Hepatocyte (in vitro differentiated cells): ENCODE measurements around the gene KLHL26. TPM values are rescaled to one million over a fixed set of nuclear protein-coding genes. Genes with fewer than 3 reads are reported as not detected.

Source experiments
- DNase-seq: peaks from one replicate; pipeline ENCODE4 v3.0.0-alpha.2; 2016; ENCODE audit warnings: low spot score
- H2AFZ ChIP-seq: fragments of 200-600 bp; sonication (generic); 2 replicates; pipeline ENCODE4 v1.6.0; 2016; ENCODE audit warnings: antibody characterized with exemption, mild to moderate bottlenecking
- H3K27ac ChIP-seq: fragments of 200-600 bp; sonication (generic); 2 replicates; pipeline ENCODE4 v1.5.1; 2016; ENCODE audit warnings: mild to moderate bottlenecking
- H3K27me3 ChIP-seq: fragments of 200-600 bp; sonication (generic); 2 replicates; pipeline ENCODE4 v1.6.1; 2016
- H3K36me3 ChIP-seq: fragments of 200-600 bp; sonication (generic); replicated peaks from 2 replicates; pipeline ENCODE4 v1.5.1; 2016; ENCODE audit warnings: low read depth; ENCODE audit not compliant: insufficient read depth
- H3K4me1 ChIP-seq: fragments of 200-600 bp; sonication (generic); 2 replicates; pipeline ENCODE4 v1.5.1; 2016; ENCODE audit warnings: mild to moderate bottlenecking, moderate library complexity; ENCODE audit not compliant: insufficient read depth
- H3K4me2 ChIP-seq: fragments of 200-600 bp; sonication (generic); 2 replicates; pipeline ENCODE4 v1.6.0; 2016
- H3K4me3 ChIP-seq: fragments of 200-600 bp; sonication (generic); 2 replicates; pipeline ENCODE4 v1.5.1; 2016; ENCODE audit warnings: mild to moderate bottlenecking
- H3K79me2 ChIP-seq: fragments of 200-600 bp; sonication (generic); 2 replicates; pipeline ENCODE4 v1.6.0; 2017; ENCODE audit warnings: mild to moderate bottlenecking
- H3K9me2 ChIP-seq: fragments of 200-600 bp; sonication (generic); replicated peaks from 2 replicates; pipeline ENCODE4 v1.6.0; 2017; ENCODE audit warnings: mild to moderate bottlenecking; ENCODE audit not compliant: insufficient read depth
- H3K9me3 ChIP-seq: fragments of 200-600 bp; sonication (generic); 2 replicates; pipeline ENCODE4 v1.5.1; 2016; ENCODE audit warnings: low read depth, mild to moderate bottlenecking
- H4K20me1 ChIP-seq: fragments of 200-600 bp; sonication (generic); 2 replicates; pipeline ENCODE4 v1.6.0; 2016; ENCODE audit warnings: mild to moderate bottlenecking; ENCODE audit not compliant: insufficient read depth, poor library complexity, severe bottlenecking
- CTCF ChIP-seq: fragments of 200-600 bp; sonication (generic); IDR thresholded peaks from 2 replicates; pipeline ENCODE4 v1.5.1; 2016; ENCODE audit warnings: antibody characterized with exemption, mild to moderate bottlenecking; ENCODE audit not compliant: poor library complexity
- EZH2 ChIP-seq: fragments of 200-600 bp; sonication (generic); IDR thresholded peaks from 2 replicates; pipeline ENCODE4 v1.6.1; 2016; ENCODE audit warnings: antibody characterized with exemption, mild to moderate bottlenecking, borderline replicate concordance
- EZH2phosphoT487 ChIP-seq: fragments of 200-600 bp; sonication (generic); IDR thresholded peaks from one replicate; pipeline ENCODE4 v1.6.1; 2018; ENCODE audit warnings: antibody characterized with exemption, mild to moderate bottlenecking, low read depth, moderate library complexity; ENCODE audit not compliant: unreplicated experiment, severe bottlenecking
- WGBS: methylation state at CpG from one replicate; pipeline ENCODE4 v1.1.6; 2016; ENCODE audit warnings: low lambda C conversion rate; ENCODE audit errors: missing lambda C conversion rate; 5-methylcytosine and 5-hydroxymethylcytosine counted together
- polyA plus RNA-seq: library from polyadenylated mRNA; unstranded; fragments of >200 nt; fragmentation: Nextera tagmentation; extraction: Ambion mirVana; gene quantifications from 2 replicates; pipeline ENCODE4 v1.2.1, GENCODE V29; 2016
- total RNA-seq: library from RNA; depleted of rRNA; stranded (reverse); fragments of >200 nt; gene quantifications from 2 replicates; pipeline ENCODE4 v1.2.3, GENCODE V29; 2014

KLHL26 gene
- total and polyA plus RNA-seq, 2 experiments from 2014 or later, result 5.0 to 7.6 TPM

DNA sequence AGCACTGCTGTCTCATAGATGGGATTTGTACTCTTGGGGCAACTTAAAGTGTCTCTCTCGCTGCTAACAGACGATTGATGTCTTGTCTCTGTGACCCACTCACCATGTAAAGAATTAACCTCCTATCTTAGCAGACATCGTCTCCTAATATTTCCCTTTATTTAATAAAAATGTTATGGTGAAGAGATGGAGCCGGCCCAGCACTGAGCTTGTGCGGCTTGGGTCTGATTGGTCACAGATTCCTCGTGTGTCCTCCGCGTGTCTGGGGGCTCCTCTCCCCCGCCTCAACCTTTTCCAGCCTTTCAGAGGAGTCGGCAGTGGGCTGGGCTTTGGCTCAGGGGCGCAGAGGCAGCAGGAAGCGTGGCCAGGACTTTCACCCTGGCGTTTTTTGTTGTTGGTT is 33.5 kb downstream of the KLHL26 start:
- Histone ChIP-seq H3K4me3 (no peak overlapping the region), H3K9me3 (no peaks in the 10 kb centered on the region), H3K79me2 (no peaks in the 10 kb centered on the region), H3K36me3 (no peaks in the 10 kb centered on the region), H3K4me1 (peaks cover 28% of the 10 kb centered on the region), H4K20me1 (no peaks in the 10 kb centered on the region), H3K9me2 (no peaks in the 10 kb centered on the region), H2AFZ (no peak overlapping the region), H3K4me2 (peak overlapping the region; percentile 7), H3K27ac (peak overlapping the region; percentile 73), H3K27me3 (no peaks in the 10 kb centered on the region)
- WGBS, result 77% methylated on average over 13 of the region's 13 CpGs
- no peak for TF ChIP-seq EZH2
- TF ChIP-seq EZH2phosphoT487, result no peak
- no peak for TF ChIP-seq CTCF
- DNase-seq, result no peak

DNA sequence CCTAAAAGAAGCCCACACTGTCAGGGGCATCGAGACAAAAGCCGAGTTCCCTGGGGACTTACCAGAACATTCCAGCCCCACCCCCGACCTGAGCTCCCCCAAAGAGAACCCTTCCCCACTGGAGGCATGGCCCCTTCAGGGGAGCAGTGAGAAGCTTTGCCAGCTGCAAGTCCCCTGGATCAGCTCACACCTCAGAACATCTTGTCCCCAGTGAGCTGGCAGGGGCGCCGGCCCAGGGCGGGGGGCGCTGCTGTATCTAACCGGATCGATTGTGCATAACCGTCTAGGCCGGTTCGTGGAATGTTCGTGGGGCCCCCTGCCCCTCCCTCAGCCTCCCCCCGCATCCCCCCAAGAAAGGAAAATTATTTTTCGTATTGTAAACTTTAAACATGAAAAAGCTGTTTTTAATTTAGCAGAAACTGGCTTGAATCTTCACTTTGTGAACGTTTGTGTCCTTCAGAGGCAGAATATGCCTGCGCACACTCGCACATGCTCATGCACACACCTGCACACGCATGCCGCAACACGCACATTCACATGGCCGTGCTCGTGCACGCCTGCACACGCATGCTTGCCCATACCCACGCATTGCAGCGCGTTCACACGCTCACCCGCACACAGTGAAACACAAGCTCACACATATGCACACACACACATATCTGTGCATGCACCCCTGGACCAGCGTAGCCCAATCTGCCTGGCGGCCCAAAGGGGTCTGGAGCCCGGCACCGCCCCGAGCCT is 34.6 kb downstream of the KLHL26 start:
- Histone ChIP-seq H3K4me1 (peaks cover 28% of the 10 kb centered on the region), H3K36me3 (no peaks in the 10 kb centered on the region), H4K20me1 (no peaks in the 10 kb centered on the region), H3K9me2 (no peaks in the 10 kb centered on the region), H2AFZ (no peak overlapping the region), H3K9me3 (no peaks in the 10 kb centered on the region), H3K27ac (peak overlapping the region; percentile 73), H3K4me2 (peak overlapping the region; percentile 7), H3K4me3 (no peak overlapping the region), H3K79me2 (no peaks in the 10 kb centered on the region), H3K27me3 (no peaks in the 10 kb centered on the region)
- DNase-seq, result peak; percentile 42
- WGBS, result 72% methylated on average over 32 of the region's 35 CpGs
- TF ChIP-seq CTCF, result no peak
- TF ChIP-seq EZH2phosphoT487, result no peak
- no peak for TF ChIP-seq EZH2

DNA sequence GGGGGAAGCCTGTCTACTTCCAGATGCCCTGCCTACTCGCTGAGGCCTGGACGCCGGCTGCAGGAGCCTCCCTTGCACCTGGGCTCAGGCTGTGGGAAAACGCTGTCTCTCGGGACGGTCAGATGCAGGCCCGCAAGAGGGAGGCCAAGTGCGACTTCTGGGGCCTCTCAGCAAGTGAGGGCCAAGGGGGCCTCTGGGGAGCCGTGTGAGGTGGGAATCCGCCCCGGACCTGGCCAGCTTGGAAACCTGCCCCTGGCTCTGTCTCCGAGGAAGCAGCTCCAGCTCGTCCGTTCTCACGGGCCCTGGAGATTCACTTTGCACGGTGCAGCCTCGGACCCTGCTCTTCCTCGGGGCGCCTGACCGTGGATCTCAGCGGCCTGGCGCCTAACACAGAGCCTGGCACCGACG is 35.2 kb downstream of the KLHL26 start:
- Histone ChIP-seq H3K36me3 (no peaks in the 10 kb centered on the region), H2AFZ (no peak overlapping the region), H3K4me2 (peak overlapping the region; percentile 7), H3K79me2 (no peaks in the 10 kb centered on the region), H3K9me3 (no peaks in the 10 kb centered on the region), H3K9me2 (no peaks in the 10 kb centered on the region), H3K4me1 (peaks cover 29% of the 10 kb centered on the region), H3K27ac (peak overlapping the region; percentile 73), H4K20me1 (no peaks in the 10 kb centered on the region), H3K27me3 (no peaks in the 10 kb centered on the region), H3K4me3 (no peak overlapping the region)
- DNase-seq, result no peak
- TF ChIP-seq CTCF (no peak), EZH2phosphoT487 (no peak), EZH2 (no peak)
- 78% methylated on average over 24 of the region's 24 CpGs for WGBS
